ENCODE results near the gene ZNF431.

- TF ChIP-seq CTCF (IDR thresholded peaks at IDR 0.05), result no peak
- TF ChIP-seq POLR2A (IDR thresholded peaks at IDR 0.05), result no peak
Observed at GRCh38 chr19:21101521-21102242, 40.2 kb upstream of the ZNF431 start.

All from lower leg skin (tissue), 3 donors.